NK-92 (cell line): ENCODE measurements around the gene HCRTR1.

Experiments used
- DNase-seq: peaks from one replicate; lab custom pipeline; 2025; ENCODE audit not compliant: unreplicated experiment; lab: John Stamatoyannopoulos, UW

Gene HCRTR1

DNA sequence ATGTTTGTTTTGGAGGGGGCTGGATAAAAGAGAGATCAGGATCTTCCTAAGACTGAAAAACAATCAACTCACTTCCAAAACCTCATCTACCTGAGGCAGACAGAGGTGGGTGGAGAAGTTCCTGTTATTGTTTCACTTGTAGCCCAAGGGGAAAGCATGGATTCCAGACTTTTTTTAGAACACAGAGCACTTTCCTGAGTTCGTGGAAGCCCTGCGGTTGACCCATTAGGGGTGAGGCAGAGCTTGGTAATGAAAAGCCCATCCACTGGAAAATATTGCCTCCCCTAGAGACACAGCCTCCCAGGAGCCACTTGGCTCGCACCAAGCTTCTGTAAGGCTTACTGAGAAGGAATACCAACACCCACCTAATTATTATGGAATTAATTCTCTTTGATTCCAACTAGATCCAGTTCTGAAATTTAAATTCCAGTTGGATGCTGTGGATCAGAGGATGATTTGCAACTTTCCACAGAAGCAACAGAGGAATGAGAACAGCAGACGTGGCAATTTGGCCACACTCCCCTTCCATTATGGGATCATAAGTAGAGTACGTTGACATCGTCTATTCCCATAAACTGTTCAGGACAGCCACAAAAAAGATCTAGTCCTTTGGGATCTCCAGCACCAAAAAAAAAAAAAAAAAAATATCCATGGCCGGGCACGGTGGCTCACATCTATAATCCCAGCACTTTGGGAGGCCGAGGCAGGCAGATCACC is 31.3 kb downstream of the HCRTR1 start:
- no peak for DNase-seq

DNA sequence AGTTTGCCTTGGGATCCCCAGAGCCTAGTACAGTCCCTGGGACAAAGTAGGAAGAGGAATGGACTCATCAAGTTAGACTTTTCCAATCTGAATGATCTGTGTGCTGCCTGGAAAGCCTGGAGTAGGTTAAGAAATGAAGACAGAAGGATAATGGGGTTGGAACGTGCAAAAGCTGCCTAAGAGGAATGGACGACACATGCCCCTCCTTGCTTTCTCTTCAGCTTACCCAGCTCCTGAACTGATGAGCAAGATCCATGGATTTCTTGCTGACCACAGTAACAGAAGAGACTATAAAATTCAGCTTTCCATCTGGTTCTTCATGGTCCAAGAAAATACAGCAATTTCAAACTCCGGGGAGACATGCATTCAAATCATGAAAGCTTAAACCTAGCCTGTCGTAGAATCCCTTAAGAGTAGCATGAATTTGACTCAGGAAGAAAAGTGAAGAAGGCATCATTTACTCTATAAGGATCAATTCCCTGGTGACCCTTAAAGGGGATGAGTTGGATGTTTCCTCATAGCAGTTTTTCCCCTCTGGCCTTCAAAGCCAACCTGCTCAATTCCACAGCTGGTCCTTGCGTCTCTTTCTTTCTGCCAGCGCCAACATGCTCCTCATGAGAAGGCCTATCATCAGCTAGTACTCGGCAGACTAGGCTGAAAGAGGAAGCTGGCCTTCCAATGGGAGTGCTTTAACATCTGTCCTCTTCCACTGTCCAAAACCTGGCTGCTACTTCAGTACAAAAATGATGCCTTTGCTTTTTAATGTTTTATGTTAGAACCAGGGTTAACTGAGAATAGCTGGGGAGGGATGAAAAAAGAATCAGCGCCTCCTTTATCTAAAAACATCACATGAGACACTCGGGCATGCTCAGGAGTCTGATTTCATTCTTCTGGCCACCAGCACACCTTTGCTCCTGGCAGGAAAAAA is 32.9 kb downstream of the HCRTR1 start:
- DNase-seq, result no peak

DNA sequence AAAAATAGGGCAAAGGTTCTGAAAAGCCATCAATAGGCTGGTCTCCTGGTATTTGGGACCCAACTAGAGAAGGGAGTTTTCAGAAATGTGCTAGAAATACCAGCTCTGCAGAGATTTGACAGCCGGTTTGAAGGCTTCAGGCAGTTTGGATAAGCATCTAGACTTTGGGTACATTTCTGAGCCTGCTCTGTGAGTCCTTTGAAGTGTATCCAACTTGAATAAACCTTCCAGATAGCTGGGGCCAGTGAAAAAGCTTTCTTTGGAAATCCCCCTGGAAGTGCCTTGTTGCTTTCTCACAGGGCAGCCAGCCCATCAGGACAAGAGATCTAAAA is 33.6 kb downstream of the HCRTR1 start:
- no peak for DNase-seq

DNA sequence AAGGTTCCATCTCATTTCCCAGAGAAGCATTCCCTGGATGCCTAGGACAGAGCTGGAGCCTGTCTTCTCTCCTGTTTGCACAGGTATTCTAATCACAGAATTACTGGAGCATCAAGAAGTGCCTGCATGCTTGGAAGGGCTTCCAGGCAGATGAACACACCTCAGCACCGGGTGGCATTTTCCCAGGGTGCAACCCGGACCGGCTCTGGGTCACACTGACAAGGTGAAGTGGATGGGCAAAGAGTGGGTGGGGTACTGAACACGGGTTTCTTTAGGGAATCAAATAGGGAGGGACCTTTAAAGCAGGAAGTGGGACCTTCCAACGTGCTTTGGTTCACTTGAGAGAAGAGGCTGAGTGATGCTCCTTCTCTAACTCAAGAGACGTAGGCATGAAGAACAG is 34.3 kb downstream of the HCRTR1 start:
- no peak for DNase-seq

DNA sequence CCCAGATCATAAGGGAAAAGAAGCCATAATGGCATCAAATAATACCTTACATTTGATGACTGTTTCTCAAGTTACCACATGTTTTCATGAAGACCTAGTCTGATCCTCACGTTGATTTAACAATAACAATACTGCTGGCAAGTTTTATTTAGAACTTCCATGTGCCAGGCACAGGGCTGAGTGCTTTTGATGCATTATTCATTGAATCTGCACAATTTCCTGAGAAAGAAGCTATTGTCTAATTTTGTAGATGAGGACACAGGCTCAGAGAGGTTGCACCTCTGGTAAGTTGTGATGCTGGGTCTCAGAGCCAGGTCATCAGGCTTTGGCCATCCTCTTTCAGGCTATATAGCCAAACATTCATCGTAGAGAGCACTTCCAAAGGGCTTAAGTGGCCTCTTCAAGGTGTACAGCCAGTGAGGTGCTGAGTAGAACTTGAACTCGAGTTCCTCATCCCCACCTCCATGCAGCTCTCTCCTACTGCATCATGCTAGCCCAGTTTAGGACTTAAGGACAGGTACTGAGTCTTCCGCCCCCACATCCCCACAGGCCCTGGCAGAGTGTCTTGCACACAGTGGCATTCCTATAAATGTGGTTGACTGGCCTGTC is 35.5 kb downstream of the HCRTR1 start:
- no peak for DNase-seq

DNA sequence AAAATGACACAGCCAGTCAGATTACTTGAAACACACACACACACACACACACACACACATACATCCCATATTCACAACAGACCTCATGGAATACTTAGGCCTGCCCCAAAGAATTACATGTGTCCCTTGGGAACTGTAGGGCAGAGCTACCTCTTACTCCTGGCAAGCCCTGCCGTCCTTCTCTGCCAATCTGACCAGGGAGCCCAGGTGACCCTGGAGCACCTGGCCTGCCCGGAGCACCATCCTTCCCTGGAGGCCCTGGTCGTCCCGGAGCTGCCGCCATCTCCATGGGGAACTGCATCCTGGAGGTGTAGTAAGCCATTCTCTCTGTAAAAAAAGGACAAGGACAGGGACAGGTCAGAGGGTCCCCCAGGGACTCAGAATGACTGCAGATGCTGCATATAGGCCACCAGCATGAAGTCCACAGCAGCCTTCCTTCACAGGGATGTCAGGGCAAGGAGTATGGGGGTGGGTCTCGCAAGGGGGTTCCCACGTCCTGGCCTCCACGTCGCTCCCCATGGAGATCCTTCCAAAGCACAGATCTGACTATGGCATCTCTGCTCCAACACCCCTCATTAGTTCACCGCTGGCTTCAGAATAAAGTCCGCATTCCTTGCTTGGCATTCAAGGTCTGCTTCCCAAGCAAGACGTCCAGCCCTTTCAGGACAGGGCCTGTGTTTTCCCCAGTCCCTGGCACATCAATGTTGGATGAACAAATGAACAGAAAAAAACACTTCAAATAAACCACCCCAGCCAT is 36.4 kb downstream of the HCRTR1 start:
- no peak for DNase-seq

DNA sequence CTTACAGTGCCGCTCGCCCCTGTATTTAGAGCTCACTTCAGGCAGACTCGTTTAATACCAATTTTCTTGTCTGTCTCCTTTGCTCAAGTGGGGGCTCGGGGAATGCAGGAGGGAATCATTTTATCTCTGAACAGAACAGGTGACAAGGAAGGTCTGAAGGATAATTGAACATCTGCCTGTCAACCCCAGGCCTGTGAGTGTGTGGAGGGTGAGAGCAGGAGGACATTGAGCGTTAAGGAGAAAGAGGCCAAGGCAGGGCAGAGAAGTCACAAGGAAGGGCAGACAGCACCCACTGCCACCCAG is 36.9 kb downstream of the HCRTR1 start:
- no peak for DNase-seq

DNA sequence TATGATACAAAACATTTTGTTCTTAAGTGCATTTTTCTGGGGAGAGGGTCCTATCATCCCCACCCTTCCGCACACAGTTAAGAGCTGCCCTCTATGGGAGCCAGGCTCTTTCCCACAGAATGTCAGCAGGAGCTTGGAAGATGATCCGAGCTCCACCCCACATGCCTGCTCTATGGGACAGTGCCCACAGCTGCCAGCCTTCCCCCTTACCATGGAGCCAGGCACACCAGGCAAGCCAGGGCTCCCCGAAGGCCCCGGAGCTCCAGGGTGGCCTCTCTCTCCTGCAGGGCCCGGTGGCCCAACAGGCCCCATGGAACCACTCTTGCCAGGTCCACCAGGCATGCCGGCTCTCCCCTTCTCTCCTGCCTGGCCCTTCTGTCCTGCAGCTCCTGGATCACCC is 37.6 kb downstream of the HCRTR1 start:
- no peak for DNase-seq

DNA sequence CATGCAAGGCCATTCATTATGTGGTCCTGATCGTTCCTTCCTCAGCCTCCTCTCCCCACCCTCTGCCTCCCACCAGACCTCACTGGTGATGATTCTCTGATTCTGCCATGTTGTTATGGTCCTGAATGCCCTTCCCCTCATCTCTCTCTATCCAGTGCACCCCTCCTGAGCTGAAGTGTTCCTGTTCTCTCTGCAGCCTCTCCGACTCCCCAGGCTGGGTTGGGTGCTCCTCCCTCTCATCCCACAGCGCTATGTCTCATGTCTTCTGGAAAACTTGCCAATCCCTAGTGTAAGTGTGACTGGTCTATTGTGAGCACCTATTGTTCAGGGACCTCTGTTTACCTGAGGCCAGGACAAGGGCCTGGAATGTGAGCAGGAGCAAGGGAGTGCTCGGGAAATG is 38.3 kb downstream of the HCRTR1 start:
- no peak for DNase-seq

DNA sequence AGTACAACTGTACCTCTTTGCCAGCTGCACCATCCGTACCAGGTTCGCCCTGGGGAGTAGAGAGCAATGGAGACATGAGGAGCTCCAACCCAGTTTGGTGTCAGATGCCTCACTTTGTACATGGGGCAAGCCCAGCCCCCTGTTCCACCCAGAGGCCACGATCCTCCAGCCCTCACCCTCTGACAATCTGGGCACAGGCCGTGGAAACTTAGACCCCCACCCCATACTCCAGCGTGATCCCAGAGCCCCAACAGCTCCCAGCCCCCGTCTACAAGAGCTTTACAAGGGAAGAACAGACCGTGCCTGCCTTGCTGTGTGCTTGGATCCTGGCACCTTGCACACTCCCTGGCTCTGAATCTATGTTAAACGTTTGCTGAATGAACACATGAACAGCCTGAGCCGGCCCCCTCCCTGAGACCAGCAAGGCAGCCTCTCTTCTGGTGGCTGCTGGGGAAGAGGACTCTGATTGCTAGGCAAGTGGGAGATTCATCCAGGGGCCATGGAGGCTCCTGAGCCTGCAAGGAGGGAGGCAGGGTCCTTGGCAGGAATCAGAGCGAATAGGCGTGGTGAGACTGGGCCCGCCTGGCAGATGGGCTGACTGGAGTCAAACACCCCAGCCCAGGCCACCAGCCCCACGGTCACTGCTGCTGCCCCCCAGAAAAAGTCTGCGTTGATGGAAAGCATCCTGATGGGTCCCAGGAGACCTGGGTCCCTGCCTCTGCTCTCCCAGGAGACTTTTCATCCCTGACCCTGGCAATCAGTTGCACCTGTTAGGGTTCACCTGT is 39.7 kb downstream of the HCRTR1 start:
- no peak for DNase-seq

DNA sequence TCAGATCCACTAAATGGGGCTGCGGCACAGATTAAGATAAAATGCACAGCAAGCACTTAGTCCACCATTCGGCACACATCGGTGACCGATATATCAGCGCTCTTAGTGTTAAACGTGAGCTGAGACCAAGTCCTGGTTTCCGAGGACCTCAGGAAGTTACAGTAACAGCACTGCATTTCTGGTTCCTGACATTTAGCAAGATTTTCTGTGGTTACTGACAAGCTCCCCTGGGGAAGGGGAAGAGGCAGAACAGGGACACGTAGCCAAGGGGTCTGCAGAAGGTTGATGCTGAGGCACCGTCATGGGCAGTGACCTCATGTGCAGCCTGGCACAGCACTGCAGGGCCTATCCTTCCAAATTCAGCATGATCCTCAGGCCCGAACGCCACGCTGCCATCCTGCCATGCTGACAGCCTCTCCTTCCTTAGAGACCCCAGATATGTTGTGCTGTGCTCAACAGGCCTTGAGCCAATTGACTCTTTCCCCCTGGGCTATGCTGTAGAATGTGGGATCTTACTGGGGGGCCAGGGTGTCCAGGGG is 40.6 kb downstream of the HCRTR1 start:
- no peak for DNase-seq

DNA sequence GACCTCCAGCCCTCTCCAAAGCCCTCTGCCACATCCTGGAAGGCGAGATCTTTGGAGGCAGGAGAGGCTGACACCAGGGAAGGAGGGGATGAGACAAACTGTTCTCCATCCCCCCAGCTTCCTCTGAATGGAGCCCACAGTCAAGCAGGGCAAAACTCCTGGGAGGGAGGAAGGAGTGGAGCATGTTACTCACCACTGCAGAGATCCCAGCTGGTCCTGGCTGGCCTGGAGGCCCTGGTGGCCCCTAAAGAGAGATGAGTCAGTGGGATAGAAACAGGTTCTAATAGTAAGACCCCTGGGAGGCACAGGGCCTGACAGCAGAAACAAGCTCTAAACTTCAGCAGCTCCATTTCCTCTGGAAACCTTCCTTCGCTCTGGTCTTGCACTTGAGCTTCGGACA is 41.2 kb downstream of the HCRTR1 start:
- DNase-seq, result no peak

DNA sequence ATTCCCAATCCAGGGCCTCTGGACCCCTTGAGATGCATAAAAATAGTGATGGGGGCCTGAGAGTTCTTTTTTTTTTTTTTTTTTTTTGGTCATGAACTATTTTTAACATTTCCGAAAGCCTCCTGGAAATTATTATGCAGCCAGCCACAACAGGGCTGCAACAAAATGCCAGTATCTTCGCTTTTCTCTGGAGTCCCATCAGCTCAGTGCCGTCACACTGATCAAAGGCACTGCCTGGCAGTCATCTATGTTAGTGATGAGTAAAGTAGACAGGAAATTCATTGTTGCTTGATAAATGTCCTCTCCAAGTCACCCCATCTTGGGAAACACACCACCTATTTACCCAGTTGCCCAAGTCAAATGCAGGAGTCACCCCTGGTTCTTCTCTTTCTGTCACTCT is 42.4 kb downstream of the HCRTR1 start:
- no peak for DNase-seq

DNA sequence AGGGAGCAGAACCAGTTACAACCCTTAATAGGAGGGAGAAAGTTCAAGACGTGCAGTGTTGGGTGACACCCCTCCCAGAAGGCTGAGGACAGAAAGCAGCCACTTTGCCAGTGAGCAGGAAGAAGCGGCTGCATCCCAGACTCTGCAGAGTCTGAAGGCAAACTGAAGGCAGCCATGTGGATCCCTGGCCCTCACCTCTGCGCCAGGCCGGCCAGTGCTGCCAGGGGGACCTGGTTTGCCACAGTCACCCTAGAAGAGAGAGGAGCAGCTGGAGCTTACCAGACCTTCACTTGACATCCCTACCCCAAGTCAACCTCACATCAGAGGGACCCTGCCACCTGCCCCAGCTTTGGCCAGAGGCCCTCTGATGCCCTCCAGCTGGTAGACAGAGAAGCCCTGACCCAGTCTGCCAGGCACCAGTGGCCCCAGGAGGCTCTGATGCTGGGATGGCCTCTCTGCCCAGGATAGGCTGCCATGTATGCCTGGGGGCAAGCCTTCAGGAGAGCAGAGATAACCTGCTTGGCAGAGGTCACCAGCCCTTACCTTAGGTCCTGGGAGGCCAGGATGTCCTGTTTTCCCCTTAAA is 43.5 kb downstream of the HCRTR1 start:
- no peak for DNase-seq

DNA sequence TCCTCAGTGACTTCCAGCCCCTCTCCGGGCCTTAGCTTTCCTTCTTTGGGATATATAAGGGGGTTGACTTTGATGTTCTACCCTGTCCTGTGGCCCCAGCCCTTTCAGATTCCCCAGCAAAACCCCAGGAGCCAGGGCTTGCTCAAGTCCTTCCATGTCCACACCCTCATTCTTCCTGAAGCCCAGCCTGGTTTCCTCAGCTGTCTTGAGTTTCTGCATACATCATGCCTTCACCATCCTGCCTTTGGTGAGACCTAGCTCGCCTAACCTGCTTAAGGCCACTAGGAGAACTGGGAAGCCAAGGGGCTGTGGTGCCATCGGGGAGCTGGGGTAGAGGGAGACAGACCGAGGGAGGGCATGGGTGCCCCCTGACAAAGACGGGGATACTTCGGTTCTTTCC is 44.4 kb downstream of the HCRTR1 start:
- DNase-seq, result no peak

DNA sequence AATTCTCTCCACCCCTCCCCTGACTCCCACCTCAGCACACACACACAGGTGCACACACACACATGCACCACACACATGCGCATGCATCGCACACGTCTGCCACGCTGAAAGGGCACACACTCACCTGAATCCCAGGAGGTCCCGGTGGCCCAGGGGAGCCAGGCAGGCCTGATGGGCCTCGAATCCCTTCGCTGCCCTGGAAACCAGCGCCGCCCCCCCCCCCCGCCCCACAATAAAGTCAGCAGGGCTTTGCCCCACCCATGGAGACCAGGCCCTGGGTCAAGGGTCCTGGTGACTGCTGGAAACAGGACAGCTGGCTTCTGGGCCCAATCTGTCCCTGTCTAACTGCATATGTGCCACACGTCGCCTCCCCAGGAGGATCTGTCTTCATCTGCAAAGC is 45.0 kb downstream of the HCRTR1 start:
- DNase-seq, result no peak

DNA sequence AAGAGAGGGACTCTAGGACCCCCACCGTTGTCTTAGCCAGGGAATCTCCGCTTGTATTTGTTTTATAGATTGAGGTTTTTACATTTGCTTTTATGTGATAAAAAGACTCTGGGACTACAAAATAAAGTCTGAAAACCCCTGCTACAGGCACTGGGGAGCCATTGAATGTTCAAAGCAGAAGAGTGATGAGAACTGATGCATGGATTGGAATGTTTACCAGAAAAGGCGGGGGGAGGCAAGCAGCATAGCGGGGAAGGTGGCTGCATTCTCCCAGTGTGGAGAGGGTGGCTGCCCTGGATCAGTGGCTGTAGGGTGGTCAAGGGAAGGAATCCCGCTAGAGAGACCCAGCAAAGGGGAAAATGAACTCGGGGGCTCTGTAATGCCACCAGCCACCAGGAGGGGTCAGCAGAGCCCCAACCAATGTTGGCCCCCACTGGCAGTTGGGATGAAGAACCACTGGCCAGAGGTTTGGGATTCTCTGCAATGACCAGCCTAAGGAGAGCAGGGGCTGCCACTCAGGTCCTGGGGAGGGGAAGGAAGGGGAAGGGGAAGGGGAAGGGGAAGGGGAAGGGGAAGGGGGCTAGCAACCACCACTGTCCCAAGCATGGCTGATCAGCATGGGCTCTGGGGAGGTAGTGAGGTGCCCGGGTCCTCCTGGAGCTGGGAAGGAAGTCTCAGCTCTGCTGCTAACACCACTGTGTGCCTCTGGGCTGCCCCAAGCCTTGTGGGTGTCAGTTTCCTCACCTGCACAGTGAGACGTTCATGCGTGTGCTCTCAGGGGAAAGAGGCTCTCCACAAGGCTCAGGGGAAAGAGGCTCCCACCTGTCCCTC is 46.3 kb downstream of the HCRTR1 start:
- DNase-seq, result no peak

DNA sequence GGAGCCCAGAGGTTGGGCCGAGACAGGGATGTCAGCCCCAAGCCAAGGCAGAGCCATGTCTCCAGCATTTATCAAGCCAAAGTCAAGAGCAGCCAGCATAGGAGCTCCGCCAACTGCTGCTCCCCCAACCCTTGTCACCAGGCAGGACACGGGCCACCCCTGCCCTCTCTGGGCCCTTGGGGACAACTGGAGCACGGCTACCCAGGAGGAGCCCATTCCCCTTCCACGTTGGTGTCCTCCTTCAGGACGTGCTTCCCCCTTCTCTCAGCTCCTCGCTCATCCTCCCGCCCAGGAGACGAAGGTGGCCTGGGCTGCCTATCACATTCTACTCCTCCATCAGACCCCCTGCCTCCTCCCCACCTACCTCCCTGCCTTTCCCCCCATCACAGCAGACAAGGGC is 47.0 kb downstream of the HCRTR1 start:
- no peak for DNase-seq

DNA sequence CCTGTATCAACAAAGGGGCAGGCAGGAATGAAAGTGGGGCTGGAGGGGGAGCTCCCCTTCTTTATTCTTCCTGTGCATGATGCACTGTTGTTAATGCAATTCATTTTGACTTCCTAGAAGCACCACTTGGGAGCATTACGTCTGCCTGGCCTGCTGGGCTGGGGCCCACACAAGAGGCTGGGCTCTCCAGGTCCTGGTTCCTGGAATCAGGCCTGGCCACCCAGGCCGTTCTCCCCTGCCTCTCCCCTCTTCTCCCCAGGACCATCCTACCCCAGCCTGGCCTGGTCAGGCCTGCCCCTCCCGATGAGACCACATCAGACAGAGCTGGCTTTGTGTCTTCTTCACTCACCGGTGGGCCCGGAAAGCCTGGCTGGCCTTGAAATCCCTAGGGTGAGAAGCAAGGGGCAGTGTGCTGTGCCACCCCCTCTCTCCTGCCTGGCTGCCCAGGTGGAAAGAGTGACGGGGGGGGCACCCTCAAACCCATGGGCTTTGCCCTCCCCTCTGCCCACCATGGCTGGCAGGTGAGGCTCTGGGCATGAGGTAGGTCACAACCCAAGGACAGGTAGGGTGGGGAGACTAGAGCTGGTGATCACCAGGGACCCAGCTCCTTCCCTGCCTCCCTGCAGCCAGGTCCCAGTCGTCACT is 47.9 kb downstream of the HCRTR1 start:
- DNase-seq, result no peak
